HepG2 (cell line): Measurements from ENCODE around the gene TMEM61. TPM values are rescaled to one million over a fixed set of nuclear protein-coding genes. Genes with fewer than 3 reads are reported as not detected.
A peak's percentile ranks its signal among the peaks of the same experiment; 100 is the strongest.

Experiments
- ATF1 ChIP-seq: IDR thresholded peaks from 2 replicates; pipeline ENCODE4 v1.6.1; 2016; ENCODE audit warnings: mild to moderate bottlenecking, control low read depth
- CERS6 ChIP-seq: sonication (generic); formaldehyde crosslinking; IDR thresholded peaks from 2 replicates; pipeline ENCODE4 v1.5.0; 2020; ENCODE audit warnings: missing genetic modification reagents
- CREB3 ChIP-seq: sonication (generic); formaldehyde crosslinking; IDR thresholded peaks from 2 replicates; pipeline ENCODE4 v1.5.0; 2020; ENCODE audit warnings: missing genetic modification reagents
- FOXK2 ChIP-seq: fragments of 450-650 bp; IDR thresholded peaks from 2 replicates; pipeline ENCODE4 v1.6.1; 2016
- FOXO4 ChIP-seq: sonication (generic); formaldehyde crosslinking; conservative IDR thresholded peaks from 2 replicates; pipeline ENCODE4 v1.8.1; 2023; ENCODE audit warnings: missing genetic modification reagents
- HBP1 ChIP-seq: IDR thresholded peaks from 2 replicates; pipeline ENCODE4 v1.6.1; 2016; ENCODE audit warnings: low read depth, control low read depth
- HNRNPUL1 ChIP-seq: fragments of 200-400 bp; formaldehyde crosslinking; IDR thresholded peaks from 2 replicates; pipeline ENCODE4 v1.6.1; 2017; ENCODE audit warnings: low read depth, mild to moderate bottlenecking, low read length, moderate library complexity
- KAT8 ChIP-seq: IDR thresholded peaks from 2 replicates; pipeline ENCODE4 v1.6.1; 2016; ENCODE audit warnings: missing genetic modification reagents, missing compliant biosample characterization
- MAFG ChIP-seq: sonication (generic); formaldehyde crosslinking; IDR thresholded peaks from 2 replicates; pipeline ENCODE4 v1.5.1; 2020; ENCODE audit warnings: mild to moderate bottlenecking, missing genetic modification reagents
- MLX ChIP-seq: IDR thresholded peaks from 2 replicates; pipeline ENCODE4 v1.6.1; 2016
- MXD1 ChIP-seq: sonication (generic); formaldehyde crosslinking; IDR thresholded peaks from 2 replicates; pipeline ENCODE4 v1.4.0; 2020; ENCODE audit warnings: mild to moderate bottlenecking, missing genetic modification reagents
- NPAS2 ChIP-seq: sonication (generic); formaldehyde crosslinking; IDR thresholded peaks from 2 replicates; pipeline ENCODE4 v1.8.0; 2022; ENCODE audit warnings: mild to moderate bottlenecking, missing genetic modification reagents, borderline replicate concordance
- SMAD3 ChIP-seq: sonication (generic); formaldehyde crosslinking; IDR thresholded peaks from 2 replicates; pipeline ENCODE4 v1.4.0; 2020; ENCODE audit warnings: missing genetic modification reagents
- SRSF4 ChIP-seq: fragments of 200-400 bp; formaldehyde crosslinking; IDR thresholded peaks from one replicate; pipeline ENCODE4 v1.6.1; 2018; ENCODE audit warnings: mild to moderate bottlenecking, low read depth, low read length, moderate library complexity; ENCODE audit not compliant: poor library complexity, severe bottlenecking
- ZFP41 ChIP-seq: sonication (generic); formaldehyde crosslinking; IDR thresholded peaks from 2 replicates; pipeline ENCODE4 v1.4.0; 2020; ENCODE audit warnings: mild to moderate bottlenecking, missing genetic modification reagents, borderline replicate concordance
- ZFP91 ChIP-seq: sonication (generic); formaldehyde crosslinking; IDR thresholded peaks from 2 replicates; pipeline ENCODE4 v1.9.0; 2022; ENCODE audit warnings: missing genetic modification reagents, mild to moderate bottlenecking, borderline replicate concordance
- ZNF34 ChIP-seq: sonication (generic); formaldehyde crosslinking; IDR thresholded peaks from 2 replicates; pipeline ENCODE4 v1.4.0; 2020; ENCODE audit warnings: mild to moderate bottlenecking, missing genetic modification reagents, borderline replicate concordance
- ZNF800 ChIP-seq: sonication (generic); formaldehyde crosslinking; IDR thresholded peaks from 2 replicates; pipeline ENCODE4 v1.4.0; 2020; ENCODE audit warnings: missing genetic modification reagents
- ZNF883 ChIP-seq: sonication (generic); formaldehyde crosslinking; IDR thresholded peaks from 2 replicates; pipeline ENCODE4 v1.5.1; 2020; ENCODE audit warnings: mild to moderate bottlenecking, missing genetic modification reagents; ENCODE audit errors: not compliant biosample characterization
- polyA plus RNA-seq, 8 experiments: library from polyadenylated mRNA; depleted of rRNA in 3 of 8; stranded (reverse) in 7 of 8; unstranded in 1 of 8; fragments of >200 nt; fragmentation: Illumina TruSeq in 4 of 8; extraction: Trizol in 4 of 8; gene quantifications; 2 replicates each; pipeline versions ENCODE4 v1.2.1 to v1.2.3, GENCODE V29; 2011 to 2016; ENCODE audit warnings: low read depth in 4 of 8, missing spikeins in 1 of 8, mixed read lengths in 1 of 8; ENCODE audit not compliant: insufficient read depth in 1 of 8
- total RNA-seq, 5 experiments: library from RNA; depleted of rRNA; stranded (reverse); fragments of >200 nt; fragmentation: Illumina TruSeq; extraction: Trizol; gene quantifications; 2 replicates each; pipeline ENCODE4 v1.2.3, GENCODE V29; 2016; ENCODE audit warnings: low read depth in 1 of 5

The TMEM61 gene
- total and polyA plus RNA-seq, 2 of the 13 experiments (the other 11 are each of a cell fraction or from before 2014, with no cell fraction given): not detected

GRCh38 chr1:55039342-55040082 is 59.1 kb downstream of the TMEM61 start, which contains the start of gene PCSK9 (continued):
- TF ChIP-seq CREB3 (no peak; the same call in 1 of the 2 replicates), MAFG (CRISPR knock-in tag) (no peak), FOXO4 (CRISPR knock-in tag) (0 out of 2 replicates have a peak, but pooled peaks have one; percentile 68), HNRNPUL1 (peak; percentile 49; the same call in 1 of the 2 replicates), ZFP91 (CRISPR knock-in tag) (peak; percentile 95), CERS6 (CRISPR knock-in tag) (no peak), ZNF800 (peak; percentile 99), HBP1 (CRISPR knock-in tag) (no peak; the same call in 1 of the 2 replicates), FOXK2 (no peak), SMAD3 (CRISPR knock-in tag) (no peak), NPAS2 (CRISPR knock-in tag) (no peak), KAT8 (CRISPR knock-in tag) (peak; percentile 64; the same call in 1 of the 2 replicates), ZFP41 (peak; percentile 76; the same call in 1 of the 2 replicates), ATF1 (CRISPR knock-in tag) (no peak), ZNF883 (peak; percentile 91), SRSF4 (no peak), ZNF34 (CRISPR knock-in tag) (no peak), MLX (no peak), MXD1 (CRISPR knock-in tag) (peak; percentile 82; the same call in 1 of the 2 replicates)
